Prostate gland (tissue), 2 donors: ENCODE measurements around the gene TBRG1. TPM values are rescaled to one million over a fixed set of nuclear protein-coding genes. Genes with fewer than 3 reads are reported as not detected.

Experiments used
- DNase-seq: peaks from one replicate; pipeline ENCODE4 v3.0.0-alpha.2; 2019; ENCODE audit warnings: low spot score
- H3K27ac ChIP-seq, 2 donors: fragments of 200-600 bp; sonication (generic); 2 replicates each; pipeline ENCODE4 v1.5.1; 2017 to 2019
- H3K27me3 ChIP-seq: fragments of 200-600 bp; sonication (generic); replicated peaks from 2 replicates; pipeline ENCODE4 v1.5.1; 2019; ENCODE audit not compliant: insufficient read depth
- H3K36me3 ChIP-seq, 2 donors: fragments of 200-600 bp; sonication (generic); 1 replicate in 1 of 2; 2 replicates in 1 of 2; pipeline versions ENCODE4 v1.5.1 to v1.8.1; 2017 to 2019
- H3K4me1 ChIP-seq: fragments of 200-600 bp; sonication (generic); replicated peaks from 2 replicates; pipeline ENCODE4 v1.5.1; 2019
- H3K4me3 ChIP-seq, 2 donors: fragments of 200-600 bp; sonication (generic); 2 replicates each; pipeline ENCODE4 v1.5.1; 2017 to 2019
- H3K9me3 ChIP-seq: fragments of 200-600 bp; sonication (generic); 2 replicates; pipeline ENCODE4 v1.5.1; 2017
- CTCF ChIP-seq, 4 experiments: fragments of 200-600 bp in 2 of 4; fragments of 450-650 bp in 2 of 4; sonication (generic) in 2 of 4; IDR thresholded peaks; 1 replicate in 3 of 4; 2 replicates in 1 of 4; pipeline ENCODE4 v1.5.1; 2016 to 2019; ENCODE audit warnings: antibody characterized with exemption in 4 of 4, mild to moderate bottlenecking in 2 of 4, moderate library complexity in 2 of 4
- POLR2A ChIP-seq: fragments of 450-650 bp; IDR thresholded peaks from one replicate; pipeline ENCODE4 v1.6.1; 2016; ENCODE audit warnings: antibody characterized with exemption, mild to moderate bottlenecking
- POLR2AphosphoS5 ChIP-seq: sonication (generic); formaldehyde crosslinking; IDR thresholded peaks from one replicate; pipeline ENCODE4 v1.6.1; 2017; ENCODE audit warnings: antibody characterized with exemption
- whole genome bisulfite sequencing: methylation state at CpG from one replicate; pipeline ENCODE4 v1.1.5; 2018; 5-methylcytosine and 5-hydroxymethylcytosine counted together
- intact Hi-C: fragments of 100-400 bp; cut with DNase I; formaldehyde crosslinking; loops from one replicate; pipeline ENCODE4 v1.14.2; 2022
- total RNA-seq, 2 donors: library from RNA; depleted of rRNA; stranded (reverse); fragments of >200 nt; gene quantifications; one replicate each; pipeline ENCODE4 v1.1.0, GENCODE V29; 2016

TBRG1 gene
- total RNA-seq, 2 donors from 2014 or later, result 30.8 to 33.8 TPM

GRCh38 chr11:124627546-124627945 is 4.9 kb downstream of the TBRG1 start:
- 88% methylated on average over 5 of the region's 5 CpGs for WGBS
- Histone ChIP-seq H3K27ac (no peak overlapping the region), H3K9me3 (no peaks in the 10 kb centered on the region), H3K27me3 (no peaks in the 10 kb centered on the region), H3K4me3 (no peak overlapping the region), H3K36me3 (peaks cover 5 to 7% of the 10 kb centered on the region in 2 donors), H3K4me1 (peaks cover 3% of the 10 kb centered on the region)
- intact Hi-C loops, result no loop called here
- no peak for DNase-seq
- TF ChIP-seq CTCF (IDR thresholded peaks at IDR 0.05) (no peak), POLR2A (no peak), POLR2AphosphoS5 (no peak)

GRCh38 chr11:124629961-124630360 is 7.3 kb downstream of the TBRG1 start:
- no peak for TF ChIP-seq CTCF (IDR thresholded peaks at IDR 0.05)
- no peak for TF ChIP-seq POLR2A
- TF ChIP-seq POLR2AphosphoS5, result no peak
- intact Hi-C loops, result no loop called here
- Histone ChIP-seq H3K36me3 (peaks cover 5 to 7% of the 10 kb centered on the region in 2 donors), H3K27me3 (no peaks in the 10 kb centered on the region), H3K27ac (peak overlapping the region in 1 of 2 donors; percentile 20), H3K4me1 (no peaks in the 10 kb centered on the region), H3K4me3 (no peak overlapping the region), H3K9me3 (no peaks in the 10 kb centered on the region)
- 65% methylated on average over 4 of the region's 4 CpGs for WGBS
- no peak for DNase-seq

GRCh38 chr11:124633355-124633754 is 10.7 kb downstream of the TBRG1 start:
- TF ChIP-seq CTCF (IDR thresholded peaks at IDR 0.05) (peak in 1 of 4 experiments; percentile 6), POLR2A (no peak)
- H3K36me3 ChIP-seq, result peaks cover 5 to 7% of the 10 kb centered on the region in 2 donors
- 50% methylated on average over 1 of the region's 1 CpG for WGBS

GRCh38 chr11:124635932-124636331 is 13.3 kb downstream of the TBRG1 start:
- H3K27ac ChIP-seq, result no peak overlapping the region
- no peak for TF ChIP-seq POLR2A
- TF ChIP-seq CTCF (IDR thresholded peaks at IDR 0.05), result no peak
- no peak for TF ChIP-seq POLR2AphosphoS5
- H3K36me3 ChIP-seq, result peaks cover under 1 to 2% of the 10 kb centered on the region in 2 donors
- H3K27me3 ChIP-seq, result no peaks in the 10 kb centered on the region
- H3K9me3 ChIP-seq, result no peaks in the 10 kb centered on the region
- H3K4me1 ChIP-seq, result no peaks in the 10 kb centered on the region
- intact Hi-C loops, result no loop called here
- 70% methylated on average over 3 of the region's 3 CpGs for WGBS
- DNase-seq, result no peak
- H3K4me3 ChIP-seq, result no peak overlapping the region

More at GRCh38 chr11:124633355-124633754, 10.7 kb downstream of the TBRG1 start:
- Histone ChIP-seq H3K4me1 (no peaks in the 10 kb centered on the region), H3K4me3 (no peak overlapping the region), H3K27me3 (no peaks in the 10 kb centered on the region), H3K9me3 (no peaks in the 10 kb centered on the region), H3K27ac (no peak overlapping the region)
- intact Hi-C loops, result no loop called here
- DNase-seq, result no peak

- H3K4me1 ChIP-seq, result no peaks in the 10 kb centered on the region
- DNase-seq, result no peak
- no peaks in the 10 kb centered on the region for H3K9me3 ChIP-seq
- no peak overlapping the region for H3K4me3 ChIP-seq
- H3K36me3 ChIP-seq, result no peaks in the 10 kb centered on the region
- no peak for TF ChIP-seq POLR2A
- TF ChIP-seq CTCF (IDR thresholded peaks at IDR 0.05), result no peak
- no peak for TF ChIP-seq POLR2AphosphoS5
- intact Hi-C loops, result no loop called here
- no peak overlapping the region for H3K27ac ChIP-seq
- WGBS, result 90% methylated on average over 3 of the region's 3 CpGs
- H3K27me3 ChIP-seq, result no peaks in the 10 kb centered on the region
Observed at GRCh38 chr11:124638500-124638899, 15.8 kb downstream of the TBRG1 start.
